WTC11 (cell line): ENCODE measurements around the gene PSMC3. TPM values are rescaled to one million over a fixed set of nuclear protein-coding genes. Genes with fewer than 3 reads are reported as not detected.

ENCODE experiments used
- ATAC-seq: fragments of 200-7000 bp; cut with Tn5 transposase; 2 replicates; pipeline ENCODE4 v1.10.0; 2021; ENCODE audit warnings: mild to moderate bottlenecking, moderate library complexity
- CTCF ChIA-PET: fragments of 300-600 bp; sonication (Branson Sonifier 250); formaldehyde crosslinking; loops from one replicate; lab custom pipeline; 2021; ENCODE audit warnings: antibody characterized with exemption; lab: Charles Lee
- POLR2A ChIA-PET: fragments of 350-600 bp; sonication (Branson Sonifier 250); formaldehyde crosslinking; loops from one replicate; lab custom pipeline; 2021; ENCODE audit warnings: antibody characterized with exemption; lab: Charles Lee
- DNase-seq: peaks from one replicate; pipeline ENCODE4 v3.0.0; 2021; ENCODE audit warnings: low spot score
- H3K27ac Mint-ChIP-seq: 2 replicates; pipeline ENCODE4 v1.8.0; 2021; ENCODE audit warnings: mixed read lengths
- H3K27me3 Mint-ChIP-seq: 2 replicates; pipeline ENCODE4 v1.8.0; 2021; ENCODE audit warnings: low read depth, mild to moderate bottlenecking, moderate library complexity, mixed read lengths
- H3K36me3 Mint-ChIP-seq: 2 replicates; pipeline ENCODE4 v1.8.0; 2021; ENCODE audit warnings: mixed read lengths
- H3K4me1 Mint-ChIP-seq: 2 replicates; pipeline ENCODE4 v1.8.0; 2022; ENCODE audit warnings: mixed read lengths
- H3K4me3 Mint-ChIP-seq: 2 replicates; pipeline ENCODE4 v1.8.0; 2021; ENCODE audit warnings: mild to moderate bottlenecking, moderate library complexity, mixed read lengths
- H3K9me3 Mint-ChIP-seq: 2 replicates; pipeline ENCODE4 v1.8.0; 2021; ENCODE audit warnings: mixed read lengths
- ATF1 ChIP-seq: sonication (generic); formaldehyde crosslinking; IDR thresholded peaks from 2 replicates; pipeline ENCODE4 v1.8.1; 2023; ENCODE audit warnings: mild to moderate bottlenecking, moderate library complexity, missing genetic modification reagents
- E2F5 ChIP-seq: sonication (generic); formaldehyde crosslinking; IDR thresholded peaks from 2 replicates; pipeline ENCODE4 v1.8.1; 2022; ENCODE audit warnings: mild to moderate bottlenecking, moderate library complexity, missing genetic modification reagents
- ESRRA ChIP-seq: sonication (generic); formaldehyde crosslinking; IDR thresholded peaks from 2 replicates; pipeline ENCODE4 v1.8.1; 2022; ENCODE audit warnings: mild to moderate bottlenecking, missing genetic modification reagents, borderline replicate concordance
- FOXK1 ChIP-seq: sonication (generic); formaldehyde crosslinking; IDR thresholded peaks from 2 replicates; pipeline ENCODE4 v1.8.0; 2022; ENCODE audit warnings: mild to moderate bottlenecking, moderate library complexity, missing genetic modification reagents
- GABPB1 ChIP-seq: sonication (generic); formaldehyde crosslinking; IDR thresholded peaks from 2 replicates; pipeline ENCODE4 v1.8.1; 2023; ENCODE audit warnings: mild to moderate bottlenecking, missing genetic modification reagents
- JAZF1 ChIP-seq: fragments of 250-450 bp; sonication (Bioruptor Pico); IDR thresholded peaks from 2 replicates; pipeline ENCODE4 v1.9.0; 2021; ENCODE audit warnings: moderate library complexity, mild to moderate bottlenecking, inconsistent platforms
- MYBL2 ChIP-seq: sonication (generic); formaldehyde crosslinking; IDR thresholded peaks from 2 replicates; pipeline ENCODE4 v1.8.1; 2023; ENCODE audit warnings: mild to moderate bottlenecking, moderate library complexity, missing genetic modification reagents
- NFATC4 ChIP-seq: fragments of 250-450 bp; sonication (Bioruptor Pico); IDR thresholded peaks from 2 replicates; pipeline ENCODE4 v1.9.0; 2021; ENCODE audit warnings: mild to moderate bottlenecking
- NFE2L1 ChIP-seq: sonication (generic); formaldehyde crosslinking; IDR thresholded peaks from 2 replicates; pipeline ENCODE4 v1.8.1; 2023; ENCODE audit warnings: missing genetic modification reagents
- NFYB ChIP-seq: sonication (generic); formaldehyde crosslinking; conservative IDR thresholded peaks from 2 replicates; pipeline ENCODE4 v1.8.0; 2022; ENCODE audit warnings: low read depth, missing genetic modification reagents
- PRDM15 ChIP-seq: sonication (generic); formaldehyde crosslinking; IDR thresholded peaks from 2 replicates; pipeline ENCODE4 v1.8.0; 2022; ENCODE audit warnings: missing genetic modification reagents
- RORB ChIP-seq: fragments of 250-450 bp; sonication (Bioruptor Pico); IDR thresholded peaks from 2 replicates; pipeline ENCODE4 v1.9.0; 2021; ENCODE audit warnings: mild to moderate bottlenecking
- TEAD4 ChIP-seq: sonication (generic); formaldehyde crosslinking; IDR thresholded peaks from 2 replicates; pipeline ENCODE4 v1.8.0; 2022; ENCODE audit warnings: mild to moderate bottlenecking, missing genetic modification reagents
- USF1 ChIP-seq: sonication (generic); formaldehyde crosslinking; IDR thresholded peaks from 2 replicates; pipeline ENCODE4 v1.8.0; 2022; ENCODE audit warnings: mild to moderate bottlenecking, missing genetic modification reagents
- ZBTB21 ChIP-seq: sonication (generic); formaldehyde crosslinking; IDR thresholded peaks from 2 replicates; pipeline ENCODE4 v1.8.1; 2023; ENCODE audit warnings: mild to moderate bottlenecking, missing genetic modification reagents, borderline replicate concordance
- ZMAT4 ChIP-seq: fragments of 250-450 bp; sonication (Bioruptor Pico); IDR thresholded peaks from 2 replicates; pipeline ENCODE4 v1.9.0; 2021; ENCODE audit warnings: mild to moderate bottlenecking
- ZNF138 ChIP-seq: sonication (generic); formaldehyde crosslinking; conservative IDR thresholded peaks from 2 replicates; pipeline ENCODE4 v1.8.1; 2022; ENCODE audit warnings: mild to moderate bottlenecking, moderate library complexity, missing genetic modification reagents
- ZNF317 ChIP-seq: sonication (generic); formaldehyde crosslinking; IDR thresholded peaks from 2 replicates; pipeline ENCODE4 v1.8.1; 2023; ENCODE audit warnings: low read depth, mild to moderate bottlenecking, moderate library complexity, missing genetic modification reagents, borderline replicate concordance
- ZNF425 ChIP-seq: fragments of 250-450 bp; sonication (Bioruptor Pico); conservative IDR thresholded peaks from 2 replicates; pipeline ENCODE4 v1.9.0; 2021; ENCODE audit warnings: mild to moderate bottlenecking
- ZNF512 ChIP-seq: sonication (generic); formaldehyde crosslinking; IDR thresholded peaks from 2 replicates; pipeline ENCODE4 v1.8.1; 2022; ENCODE audit warnings: missing genetic modification reagents, borderline replicate concordance
- total RNA-seq: library from RNA; stranded (reverse); gene quantifications from 3 replicates; pipeline ENCODE4 v1.2.3, GENCODE V29; 2021

Gene PSMC3
- total RNA-seq, 1 experiment from 2014 or later = 162 TPM

GRCh38 chr11:47435687-47436086, 9.4 kb upstream of the PSMC3 start:
- Mint-ChIP-seq H3K27me3 (no peaks in the 10 kb centered on the region), H3K36me3 (no peaks in the 10 kb centered on the region), H3K4me1 (no peaks in the 10 kb centered on the region), H3K27ac (no peak overlapping the region), H3K4me3 (no peak overlapping the region), H3K9me3 (no peaks in the 10 kb centered on the region)
- ChIA-PET CTCF (interaction anchor here (1.5 kb wide), 1 partner anchor 19 kb away, joined by 4 read pairs; no protein-coding TSS in a partner anchor), POLR2A (no interaction called here)
- ATAC-seq = no peak
- DNase-seq = no peak
- TF ChIP-seq ATF1 (CRISPR knock-in tag) = no peak
- TF ChIP-seq E2F5 (CRISPR knock-in tag) = no peak
- no peak for TF ChIP-seq ZNF317 (CRISPR knock-in tag)
- no peak for TF ChIP-seq JAZF1 (CRISPR knock-in tag)
- TF ChIP-seq ZNF425 = no peak
- no peak for TF ChIP-seq ZNF138 (CRISPR knock-in tag)
- TF ChIP-seq NFYB = no peak
- no peak for TF ChIP-seq PRDM15 (CRISPR knock-in tag)
- TF ChIP-seq MYBL2 (CRISPR knock-in tag) = no peak
- TF ChIP-seq USF1 (CRISPR knock-in tag) = no peak
- TF ChIP-seq TEAD4 = no peak
- TF ChIP-seq ZBTB21 (CRISPR knock-in tag) = no peak
- TF ChIP-seq ZNF512 (CRISPR knock-in tag) = no peak
- no peak for TF ChIP-seq NFE2L1 (CRISPR knock-in tag)
- TF ChIP-seq GABPB1 = no peak
- no peak for TF ChIP-seq ESRRA (CRISPR knock-in tag)
- TF ChIP-seq NFATC4 (CRISPR knock-in tag) = no peak
- TF ChIP-seq FOXK1 (CRISPR knock-in tag) = no peak
- TF ChIP-seq RORB (CRISPR knock-in tag) = no peak
- no peak for TF ChIP-seq ZMAT4
